Progenitor cell of endocrine pancreas (in vitro differentiated cells): ENCODE measurements around the gene TMEM158. TPM values are rescaled to one million over a fixed set of nuclear protein-coding genes. Genes with fewer than 3 reads are reported as not detected.

Experiments
- DNase-seq: peaks from one replicate; pipeline ENCODE4 v3.0.0; 2021; ENCODE audit warnings: low spot score; ENCODE audit not compliant: unreplicated experiment
- H3K27ac Mint-ChIP-seq: 2 replicates; pipeline ENCODE4 v1.8.0; 2021; ENCODE audit warnings: mild to moderate bottlenecking, moderate library complexity, mixed read lengths
- H3K27me3 Mint-ChIP-seq: 2 replicates; pipeline ENCODE4 v1.8.0; 2021; ENCODE audit warnings: mixed read lengths
- H3K36me3 Mint-ChIP-seq: 2 replicates; pipeline ENCODE4 v1.8.0; 2022; ENCODE audit warnings: mixed read lengths; ENCODE audit not compliant: insufficient read depth
- H3K4me1 Mint-ChIP-seq: 2 replicates; pipeline ENCODE4 v1.8.0; 2021; ENCODE audit warnings: low read depth, mixed read lengths
- H3K4me3 Mint-ChIP-seq: 2 replicates; pipeline ENCODE4 v1.8.0; 2021; ENCODE audit warnings: low read depth, mild to moderate bottlenecking, moderate library complexity, mixed read lengths
- H3K9me3 Mint-ChIP-seq: 2 replicates; pipeline ENCODE4 v1.8.0; 2021; ENCODE audit warnings: low read depth, mixed read lengths
- total RNA-seq: library from RNA; stranded (reverse); gene quantifications from 2 replicates; pipeline ENCODE4 v1.2.1, GENCODE V29; 2021
- TF ChIP-seq, protein P1 (sequence below): fragments of 200-600 bp; sonication (generic); IDR thresholded peaks from one replicate; pipeline ENCODE4 v1.5.0; 2021; ENCODE audit warnings: antibody characterized with exemption, mild to moderate bottlenecking; ENCODE audit not compliant: unreplicated experiment

The TMEM158 gene
- total RNA-seq, 1 donor from 2014 or later, result 4.9 TPM

DNA sequence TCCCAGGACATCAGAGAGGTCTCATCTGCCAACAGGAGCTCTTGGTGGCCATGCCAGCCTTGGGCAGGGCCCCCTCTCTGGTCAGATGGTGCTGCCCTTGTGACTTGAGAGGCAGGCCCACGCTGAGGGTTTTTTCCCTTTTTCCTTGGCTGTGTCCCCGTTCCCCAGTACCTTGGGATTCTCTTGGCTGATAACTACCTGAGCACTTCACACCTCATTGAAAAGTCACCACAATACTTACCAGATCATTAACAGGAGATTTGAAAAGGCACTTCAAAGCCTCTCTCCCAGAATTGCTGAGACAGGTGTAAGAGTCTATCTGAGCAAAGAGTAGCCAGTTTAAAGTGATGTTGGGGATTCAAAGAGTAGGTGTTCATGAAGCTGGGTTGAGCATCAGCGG, 15.1 kb upstream of the TMEM158 start:
- H3K27me3 Mint-ChIP-seq, result peaks cover 42% of the 10 kb centered on the region
- no peak overlapping the region for H3K4me3 Mint-ChIP-seq
- H3K27ac Mint-ChIP-seq, result no peak overlapping the region
- H3K36me3 Mint-ChIP-seq, result no peaks in the 10 kb centered on the region
- no peaks in the 10 kb centered on the region for H3K4me1 Mint-ChIP-seq
- DNase-seq, result no peak
- no peaks in the 10 kb centered on the region for H3K9me3 Mint-ChIP-seq
- TF ChIP-seq, protein P1, sequence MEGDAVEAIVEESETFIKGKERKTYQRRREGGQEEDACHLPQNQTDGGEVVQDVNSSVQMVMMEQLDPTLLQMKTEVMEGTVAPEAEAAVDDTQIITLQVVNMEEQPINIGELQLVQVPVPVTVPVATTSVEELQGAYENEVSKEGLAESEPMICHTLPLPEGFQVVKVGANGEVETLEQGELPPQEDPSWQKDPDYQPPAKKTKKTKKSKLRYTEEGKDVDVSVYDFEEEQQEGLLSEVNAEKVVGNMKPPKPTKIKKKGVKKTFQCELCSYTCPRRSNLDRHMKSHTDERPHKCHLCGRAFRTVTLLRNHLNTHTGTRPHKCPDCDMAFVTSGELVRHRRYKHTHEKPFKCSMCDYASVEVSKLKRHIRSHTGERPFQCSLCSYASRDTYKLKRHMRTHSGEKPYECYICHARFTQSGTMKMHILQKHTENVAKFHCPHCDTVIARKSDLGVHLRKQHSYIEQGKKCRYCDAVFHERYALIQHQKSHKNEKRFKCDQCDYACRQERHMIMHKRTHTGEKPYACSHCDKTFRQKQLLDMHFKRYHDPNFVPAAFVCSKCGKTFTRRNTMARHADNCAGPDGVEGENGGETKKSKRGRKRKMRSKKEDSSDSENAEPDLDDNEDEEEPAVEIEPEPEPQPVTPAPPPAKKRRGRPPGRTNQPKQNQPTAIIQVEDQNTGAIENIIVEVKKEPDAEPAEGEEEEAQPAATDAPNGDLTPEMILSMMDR, result no peak

GRCh38 chr3:45240292-45240691, 14.2 kb upstream of the TMEM158 start:
- H3K27me3 Mint-ChIP-seq, result peaks cover 48% of the 10 kb centered on the region
- peaks cover 5% of the 10 kb centered on the region for H3K9me3 Mint-ChIP-seq

GRCh38 chr3:45239254-45239653, 13.2 kb upstream of the TMEM158 start:
- no peak overlapping the region for H3K27ac Mint-ChIP-seq
- DNase-seq, result no peak
- no peaks in the 10 kb centered on the region for H3K4me1 Mint-ChIP-seq
- H3K4me3 Mint-ChIP-seq, result no peak overlapping the region
- H3K9me3 Mint-ChIP-seq, result peaks cover 7% of the 10 kb centered on the region
- peaks cover 50% of the 10 kb centered on the region for H3K27me3 Mint-ChIP-seq
- H3K36me3 Mint-ChIP-seq, result no peaks in the 10 kb centered on the region
- TF ChIP-seq, protein P1, result no peak

More at GRCh38 chr3:45240292-45240691, 14.2 kb upstream of the TMEM158 start:
- no peak overlapping the region for H3K4me3 Mint-ChIP-seq
- H3K27ac Mint-ChIP-seq, result no peak overlapping the region
- TF ChIP-seq, protein P1, result no peak
- DNase-seq, result no peak
- H3K36me3 Mint-ChIP-seq, result no peaks in the 10 kb centered on the region
- H3K4me1 Mint-ChIP-seq, result no peaks in the 10 kb centered on the region

- Mint-ChIP-seq H3K4me3 (no peak overlapping the region), H3K27ac (no peak overlapping the region), H3K9me3 (peaks cover 7% of the 10 kb centered on the region), H3K27me3 (peaks cover 56% of the 10 kb centered on the region), H3K36me3 (no peaks in the 10 kb centered on the region), H3K4me1 (no peaks in the 10 kb centered on the region)
- TF ChIP-seq, protein P1, result no peak
- no peak for DNase-seq
Measured at GRCh38 chr3:45236964-45237363, 10.9 kb upstream of the TMEM158 start.

DNA sequence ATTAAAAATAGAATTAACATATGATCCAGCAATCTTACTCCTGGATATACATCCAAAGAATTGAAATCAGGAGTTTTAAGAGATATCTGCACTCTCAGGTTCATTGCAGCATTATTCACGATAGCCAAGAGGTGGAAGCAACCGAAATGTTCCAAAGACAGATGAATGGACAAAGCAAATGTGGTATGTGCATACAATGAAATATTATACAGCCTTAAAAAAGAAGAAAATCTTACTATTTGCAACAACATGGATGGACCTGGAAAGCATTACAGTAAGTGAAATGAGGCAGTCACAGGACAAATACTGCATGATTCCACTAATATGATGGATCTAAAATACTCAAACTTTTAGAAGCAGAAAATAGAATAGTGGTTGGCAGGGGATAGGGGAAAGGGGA, 9.3 kb upstream of the TMEM158 start:
- DNase-seq, result no peak
- Mint-ChIP-seq H3K27me3 (peaks cover 55% of the 10 kb centered on the region), H3K4me1 (no peaks in the 10 kb centered on the region), H3K36me3 (no peaks in the 10 kb centered on the region), H3K27ac (no peak overlapping the region), H3K9me3 (peaks cover 7% of the 10 kb centered on the region), H3K4me3 (no peak overlapping the region)
- TF ChIP-seq, protein P1, result no peak
